ENCODE data around the gene NXN. TPM values are rescaled to one million over a fixed set of nuclear protein-coding genes. Genes with fewer than 3 reads are reported as not detected.
"Not testable (repeated sequence)": the region's sequence is repeated elsewhere in the genome, so short reads cannot be mapped to it uniquely, and the experiment has no call there.

NXN gene
- total RNA-seq, 2 donors from 2014 or later = 13.9 to 18.9 TPM

DNA sequence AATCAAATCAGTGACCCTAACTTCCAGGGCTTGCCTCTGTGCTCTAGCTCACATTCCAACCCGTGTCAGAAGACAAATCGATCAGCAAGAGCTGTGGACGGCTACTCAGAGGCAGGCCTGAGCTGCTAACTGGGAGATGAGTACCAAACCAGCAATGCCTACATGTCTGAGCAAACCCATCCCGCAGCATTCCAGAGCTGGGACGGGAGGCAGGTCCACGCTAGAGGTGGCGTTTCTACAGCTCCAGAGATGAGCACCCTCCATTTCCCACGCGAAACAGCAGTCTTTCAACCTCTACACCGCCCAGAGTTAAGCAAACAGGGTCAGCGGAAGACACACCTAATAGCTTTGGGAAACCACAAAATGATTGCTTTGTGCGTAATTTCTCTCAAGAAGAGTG lies 6.5 kb downstream of the NXN start:
- TF ChIP-seq, protein P1, sequence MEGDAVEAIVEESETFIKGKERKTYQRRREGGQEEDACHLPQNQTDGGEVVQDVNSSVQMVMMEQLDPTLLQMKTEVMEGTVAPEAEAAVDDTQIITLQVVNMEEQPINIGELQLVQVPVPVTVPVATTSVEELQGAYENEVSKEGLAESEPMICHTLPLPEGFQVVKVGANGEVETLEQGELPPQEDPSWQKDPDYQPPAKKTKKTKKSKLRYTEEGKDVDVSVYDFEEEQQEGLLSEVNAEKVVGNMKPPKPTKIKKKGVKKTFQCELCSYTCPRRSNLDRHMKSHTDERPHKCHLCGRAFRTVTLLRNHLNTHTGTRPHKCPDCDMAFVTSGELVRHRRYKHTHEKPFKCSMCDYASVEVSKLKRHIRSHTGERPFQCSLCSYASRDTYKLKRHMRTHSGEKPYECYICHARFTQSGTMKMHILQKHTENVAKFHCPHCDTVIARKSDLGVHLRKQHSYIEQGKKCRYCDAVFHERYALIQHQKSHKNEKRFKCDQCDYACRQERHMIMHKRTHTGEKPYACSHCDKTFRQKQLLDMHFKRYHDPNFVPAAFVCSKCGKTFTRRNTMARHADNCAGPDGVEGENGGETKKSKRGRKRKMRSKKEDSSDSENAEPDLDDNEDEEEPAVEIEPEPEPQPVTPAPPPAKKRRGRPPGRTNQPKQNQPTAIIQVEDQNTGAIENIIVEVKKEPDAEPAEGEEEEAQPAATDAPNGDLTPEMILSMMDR (IDR thresholded peaks at IDR 0.05) = no peak
- Histone ChIP-seq H3K9me3 (no peaks in the 10 kb centered on the region), H3K4me3 (no peak overlapping the region), H3K36me3 (no peaks in the 10 kb centered on the region), H3K27ac (no peak overlapping the region), H3K27me3 (replicated peaks; ENCODE audit: insufficient read depth) (no peaks in the 10 kb centered on the region), H3K4me1 (ENCODE audit: control insufficient read depth in 1 of 2, low read depth in 2 of 2) (peaks cover 0 to 38% of the 10 kb centered on the region in 2 donors)
- DNase-seq (ENCODE audit: low spot score) (no peak), ATAC-seq (ENCODE audit: insufficient number of reproducible peaks, low FRiP score, low read depth) (no peak)

DNA sequence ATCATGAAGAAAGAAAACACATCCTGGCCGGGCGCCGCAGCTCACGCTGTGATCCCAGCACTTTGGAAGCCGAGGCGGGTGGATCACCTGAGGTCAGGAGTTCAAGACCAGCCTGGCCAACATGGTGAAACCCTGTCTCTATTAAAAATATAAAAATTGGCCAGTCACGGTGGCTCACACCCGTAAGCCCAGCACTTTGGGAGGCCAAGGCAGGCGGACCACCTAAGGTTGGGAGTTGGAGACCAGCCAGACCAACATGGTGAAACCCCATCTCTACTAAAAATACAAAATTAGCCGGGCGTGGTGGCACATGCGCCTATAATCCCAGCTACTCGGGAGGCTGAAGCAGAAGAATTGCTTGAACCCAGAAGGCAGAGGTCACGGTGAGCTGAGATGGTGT lies 7.7 kb downstream of the NXN start:
- DNase-seq (ENCODE audit: low spot score); H3K4me3 ChIP-seq; H3K36me3 ChIP-seq; H3K27me3 ChIP-seq (replicated peaks; ENCODE audit: insufficient read depth); H3K27ac ChIP-seq; ATAC-seq (ENCODE audit: insufficient number of reproducible peaks, low FRiP score, low read depth); H3K9me3 ChIP-seq: not testable (repeated sequence)
- peaks cover 0 to 29% of the 10 kb centered on the region in 2 donors for H3K4me1 ChIP-seq (ENCODE audit: control insufficient read depth in 1 of 2, low read depth in 2 of 2)

DNA sequence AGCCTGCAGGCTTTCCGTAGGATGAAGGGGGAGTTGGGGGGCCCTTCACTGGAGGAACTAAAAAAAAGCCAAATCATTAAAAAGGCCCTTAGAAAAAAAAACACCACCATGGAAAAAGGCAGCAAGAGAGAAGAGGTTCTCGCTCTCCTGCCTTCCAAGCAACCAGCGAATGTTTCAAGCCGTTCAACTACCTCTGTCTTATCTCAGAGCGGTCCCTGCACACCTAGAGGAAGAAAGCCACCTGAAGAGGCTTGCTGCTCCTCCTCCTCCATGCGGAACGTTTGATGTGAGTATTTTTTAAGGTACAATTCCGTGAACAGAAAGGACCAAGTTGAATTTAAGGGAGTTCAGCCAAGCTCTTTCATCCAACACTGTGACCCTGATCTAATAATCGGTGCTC lies 9.2 kb downstream of the NXN start:
- H3K36me3 ChIP-seq = no peaks in the 10 kb centered on the region
- TF ChIP-seq, protein P1 (IDR thresholded peaks at IDR 0.05) = no peak
- no peak overlapping the region for H3K27ac ChIP-seq
- peaks cover 0 to 15% of the 10 kb centered on the region in 2 donors for H3K4me1 ChIP-seq (ENCODE audit: control insufficient read depth in 1 of 2, low read depth in 2 of 2)
- ATAC-seq (ENCODE audit: insufficient number of reproducible peaks, low FRiP score, low read depth) (no peak), DNase-seq (ENCODE audit: low spot score) (no peak)
- H3K9me3 ChIP-seq = no peaks in the 10 kb centered on the region
- no peaks in the 10 kb centered on the region for H3K27me3 ChIP-seq (replicated peaks; ENCODE audit: insufficient read depth)
- peak overlapping the region; percentile 45 for H3K4me3 ChIP-seq

DNA sequence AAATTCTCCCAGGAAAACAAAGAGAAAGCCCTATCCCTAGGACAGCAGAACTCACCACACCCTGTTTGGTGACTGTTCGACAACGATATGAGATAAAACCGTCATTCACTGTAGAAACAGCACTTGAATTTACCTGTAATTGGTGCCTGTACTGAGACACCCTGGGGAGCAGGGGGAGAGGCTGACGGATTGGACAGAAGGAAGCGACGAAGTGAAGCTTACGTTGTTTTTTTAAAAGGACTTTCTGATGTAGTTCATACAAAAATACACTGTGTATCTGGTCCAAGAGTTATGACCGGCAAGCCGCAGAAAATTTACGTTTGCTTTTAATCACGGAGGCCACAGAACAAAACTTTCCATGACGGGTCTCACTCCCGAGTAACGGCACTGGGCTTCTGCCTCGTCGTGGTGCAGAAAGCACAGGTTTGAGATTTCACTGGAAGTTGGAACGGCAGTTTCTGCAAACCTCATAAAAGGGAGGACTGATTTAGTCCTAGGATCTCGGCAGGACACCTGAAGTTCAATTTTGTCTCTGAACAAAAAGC lies 9.7 kb downstream of the NXN start:
- TF ChIP-seq, protein P1 (IDR thresholded peaks at IDR 0.05) = no peak
- Histone ChIP-seq H3K27ac (no peak overlapping the region), H3K9me3 (no peaks in the 10 kb centered on the region), H3K27me3 (replicated peaks; ENCODE audit: insufficient read depth) (no peaks in the 10 kb centered on the region), H3K36me3 (no peaks in the 10 kb centered on the region), H3K4me1 (ENCODE audit: control insufficient read depth in 1 of 2, low read depth in 2 of 2) (peaks cover 0 to 10% of the 10 kb centered on the region in 2 donors), H3K4me3 (peak overlapping the region; percentile 45)
- DNase-seq (ENCODE audit: low spot score) (no peak), ATAC-seq (ENCODE audit: insufficient number of reproducible peaks, low FRiP score, low read depth) (no peak)

DNA sequence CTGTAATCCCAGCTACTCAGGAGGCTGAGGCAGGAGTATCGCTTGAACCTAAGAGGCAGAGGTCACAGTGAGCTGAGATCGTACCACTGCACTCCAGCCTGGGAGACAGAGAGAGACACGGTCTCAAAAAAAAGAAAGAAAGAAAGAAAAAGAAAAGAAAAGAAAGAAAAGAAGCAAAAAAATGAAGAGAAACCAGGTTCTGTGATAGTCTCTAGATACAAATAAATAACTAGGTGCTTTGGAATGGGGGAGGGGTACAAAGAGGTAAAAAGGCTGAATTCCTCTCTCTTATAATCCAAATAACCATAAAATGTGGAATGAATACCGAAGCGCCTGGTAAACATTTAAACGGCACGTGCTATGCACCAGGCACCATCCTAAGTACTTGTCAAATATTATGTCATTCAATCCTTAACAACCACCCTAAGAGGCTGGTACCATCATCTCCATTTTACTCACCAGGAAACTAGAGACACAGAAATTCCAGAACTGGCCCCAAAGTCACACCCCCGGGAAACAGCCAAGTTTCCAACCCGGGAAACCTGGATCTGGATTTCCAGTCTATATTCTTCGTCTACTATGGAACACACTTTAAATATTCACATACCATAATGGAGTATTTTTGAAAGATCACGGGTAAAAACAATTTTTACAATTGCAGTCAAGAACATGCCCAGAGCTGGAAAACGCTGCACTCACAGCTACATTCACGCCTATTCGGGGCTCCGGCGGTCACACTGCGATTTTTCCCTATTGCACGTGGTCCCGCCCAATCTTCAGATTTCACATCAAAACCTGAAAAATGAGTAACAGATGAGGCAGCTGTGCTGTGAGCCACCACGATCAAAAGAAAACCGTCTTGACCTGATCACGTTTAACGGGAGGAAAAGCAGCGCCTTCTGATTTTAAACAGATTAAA lies 10.5 kb downstream of the NXN start:
- Histone ChIP-seq H3K27ac (no peak overlapping the region), H3K9me3 (no peaks in the 10 kb centered on the region), H3K27me3 (replicated peaks; ENCODE audit: insufficient read depth) (no peaks in the 10 kb centered on the region), H3K4me3 (peak overlapping the region; percentile 45), H3K4me1 (ENCODE audit: control insufficient read depth in 1 of 2, low read depth in 2 of 2) (peaks cover 0 to 8% of the 10 kb centered on the region in 2 donors), H3K36me3 (no peaks in the 10 kb centered on the region)
- TF ChIP-seq, protein P1 (IDR thresholded peaks at IDR 0.05) = no peak
- no peak for DNase-seq (ENCODE audit: low spot score)
- no peak for ATAC-seq (ENCODE audit: insufficient number of reproducible peaks, low FRiP score, low read depth)

All from thoracic aorta (tissue), 2 donors.